Right cardiac atrium (tissue), 5 donors: ENCODE data around the gene CLDN10. TPM values are rescaled to one million over a fixed set of nuclear protein-coding genes. Genes with fewer than 3 reads are reported as not detected.
A peak's percentile ranks its signal among the peaks of the same experiment; 100 is the strongest.

Source experiments
- ATAC-seq, 2 donors: fragments of 200-7000 bp; cut with Tn5 transposase; one replicate each; pipeline versions ENCODE4 v1.8.0 to v1.9.1; 2020; ENCODE audit warnings: moderate library complexity in 2 of 2, mild to moderate bottlenecking in 1 of 2
- DNase-seq, 3 donors: peaks; one replicate each; pipeline ENCODE4 v3.0.0-alpha.2; 2020
- H3K27ac ChIP-seq: one replicate; pipeline ENCODE4 v1.5.1; 2013; ENCODE audit warnings: mild to moderate bottlenecking, low read length, control low read depth, moderate library complexity
- H3K27me3 ChIP-seq: one replicate; pipeline ENCODE4 v1.6.1; 2013; ENCODE audit not compliant: control insufficient read depth, insufficient read depth
- H3K4me1 ChIP-seq: one replicate; pipeline ENCODE4 v1.6.1; 2013; ENCODE audit warnings: low read length; ENCODE audit not compliant: control insufficient read depth, insufficient read depth
- H3K4me3 ChIP-seq: one replicate; pipeline ENCODE4 v1.5.1; 2013; ENCODE audit warnings: low read length, control low read depth
- H3K9me3 ChIP-seq: one replicate; pipeline ENCODE4 v1.6.1; 2013; ENCODE audit warnings: low read length; ENCODE audit not compliant: control insufficient read depth
- WGBS: extraction: QIAGEN DNeasy Blood & Tissue Kit; methylation state at CpG from one replicate; pipeline ENCODE4 v1.1.7; 2013; 5-methylcytosine and 5-hydroxymethylcytosine counted together
- intact Hi-C, 4 donors: fragments of 100-400 bp; cut with DNase I; formaldehyde crosslinking; loops; one replicate each; pipeline versions ENCODE4 v1.11.0 to v1.14.0; 2022 to 2023
- polyA plus RNA-seq: library from polyadenylated mRNA; stranded (reverse); fragments of 200-250 nt; gene quantifications from one replicate; pipeline ENCODE4 v1.2.3, GENCODE V29; 2013
- total RNA-seq, 4 donors: library from RNA; stranded (reverse); fragmentation: NEBNext Ultra II Directional; extraction: Animal tissue kit (Norgen Biotek cat#: 25700); gene quantifications; one replicate each; pipeline ENCODE4 v1.2.1, GENCODE V29; 2021
- donor health status: healthy with polysubstance abuse.
- donor health status: DM: no; HTN: yes; CAD: no.
- donor health status: DM: no; HTN: no; CAD: no.
- donor health status: DM: no; HTN: yes; CAD: no; lungs with severe emphysema.
- donor health status: DM: yes; HTN: yes; CAD: no.

CLDN10 gene
- total and polyA plus RNA-seq, 5 donors = 0.50 to 0.82 TPM; not detected in 3

DNA sequence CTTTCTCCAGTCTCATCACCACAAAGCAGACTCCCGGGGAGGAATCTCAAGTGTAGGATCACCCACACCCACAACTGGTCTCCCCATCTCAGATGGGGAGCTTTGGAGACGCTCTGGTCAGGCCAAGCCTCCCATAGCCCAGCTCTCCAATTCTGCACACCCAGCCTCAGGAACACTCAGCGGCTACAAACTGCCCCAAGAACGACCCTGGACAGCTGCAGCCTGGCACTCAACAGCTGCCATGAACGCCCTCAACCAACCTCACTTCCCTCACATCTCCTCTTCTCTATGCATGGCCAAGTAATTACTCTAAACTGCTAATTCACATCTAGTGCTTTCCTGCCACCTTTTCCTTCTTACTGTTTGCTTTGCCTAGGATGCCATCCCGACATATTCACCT is 49.4 kb downstream of the CLDN10 start:
- DNase-seq (no peak), ATAC-seq (no peak)
- Histone ChIP-seq H3K27ac (no peak overlapping the region), H3K27me3 (no peaks in the 10 kb centered on the region), H3K9me3 (no peaks in the 10 kb centered on the region), H3K4me3 (no peak overlapping the region), H3K4me1 (no peaks in the 10 kb centered on the region)
- intact Hi-C loops = no loop called here
- 92% methylated on average over 6 of the region's 6 CpGs for WGBS

- no peak overlapping the region for H3K27ac ChIP-seq
- WGBS = 84% methylated on average over 12 of the region's 12 CpGs
- no peaks in the 10 kb centered on the region for H3K27me3 ChIP-seq
- H3K4me3 ChIP-seq = no peak overlapping the region
- intact Hi-C loops = no loop called here
- peak; percentile 40 to 49 for ATAC-seq
- H3K4me1 ChIP-seq = no peaks in the 10 kb centered on the region
- DNase-seq = no peak
- H3K9me3 ChIP-seq = no peaks in the 10 kb centered on the region
Measured at GRCh38 chr13:95603887-95604555, 51.5 kb downstream of the CLDN10 start.

GRCh38 chr13:95604556-95604915 is 52.0 kb downstream of the CLDN10 start:
- WGBS = 91% methylated on average over 3 of the region's 3 CpGs
- H3K4me1 ChIP-seq = no peaks in the 10 kb centered on the region
- DNase-seq (no peak), ATAC-seq (no peak)
- H3K27me3 ChIP-seq = no peaks in the 10 kb centered on the region
- no peaks in the 10 kb centered on the region for H3K9me3 ChIP-seq
- no peak overlapping the region for H3K27ac ChIP-seq
- intact Hi-C loops = no loop called here
- no peak overlapping the region for H3K4me3 ChIP-seq

DNA sequence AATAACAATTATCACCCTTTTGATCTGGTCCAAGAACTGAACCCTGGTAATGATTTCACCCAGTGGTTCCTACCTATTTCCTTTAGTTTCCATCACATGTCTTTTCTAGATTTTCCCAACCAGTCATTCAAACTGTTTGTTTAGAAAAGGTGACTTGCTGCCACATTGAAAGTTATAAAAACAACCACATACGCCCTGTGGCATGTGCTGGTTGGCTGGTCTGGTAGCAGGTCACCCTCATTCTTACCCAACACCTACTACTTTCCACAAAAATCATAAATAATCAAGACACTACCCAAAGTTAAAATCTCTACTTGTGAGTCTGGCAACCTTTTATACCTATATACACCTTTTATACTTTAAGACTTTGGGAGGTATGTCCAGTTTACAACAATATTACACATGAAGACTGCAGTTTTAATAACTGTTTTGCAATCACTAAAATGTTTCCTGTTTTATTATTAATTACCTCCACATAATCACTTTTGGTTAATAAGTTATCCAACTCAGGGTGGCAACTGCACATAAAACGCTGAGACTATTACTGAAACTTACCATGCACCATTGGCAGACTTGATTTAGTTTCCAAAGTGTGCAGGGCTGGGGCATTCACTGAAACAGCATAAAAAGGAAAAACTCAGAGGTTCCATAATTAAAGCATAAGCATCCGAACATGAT is 53.1 kb downstream of the CLDN10 start:
- H3K4me1 ChIP-seq = no peaks in the 10 kb centered on the region
- no peaks in the 10 kb centered on the region for H3K9me3 ChIP-seq
- H3K4me3 ChIP-seq = no peak overlapping the region
- DNase-seq = no peak
- no peak overlapping the region for H3K27ac ChIP-seq
- intact Hi-C loops = no loop called here
- H3K27me3 ChIP-seq = no peaks in the 10 kb centered on the region
- 91% methylated on average over 3 of the region's 3 CpGs for WGBS
- no peak for ATAC-seq

DNA sequence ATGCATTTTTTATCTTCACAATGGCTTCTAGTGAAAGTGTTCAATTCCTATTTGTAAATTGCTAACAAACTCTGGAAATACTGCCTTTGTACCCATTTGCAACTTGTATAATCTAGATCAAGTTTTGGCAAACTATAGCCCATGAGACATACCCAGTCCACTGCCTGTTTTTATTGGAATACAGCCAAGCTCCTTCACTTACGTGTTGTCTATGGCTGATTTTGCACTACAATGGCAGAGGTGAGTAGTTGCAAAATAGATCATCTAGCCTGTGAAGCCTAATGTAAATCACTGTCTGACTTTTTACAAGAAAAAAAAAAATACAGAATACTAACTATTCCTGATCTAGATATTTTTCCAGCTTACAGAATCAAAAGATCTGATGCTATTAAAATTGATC is 54.8 kb downstream of the CLDN10 start:
- ATAC-seq = no peak
- 14% methylated on average over 1 of the region's 1 CpG for WGBS
- Histone ChIP-seq H3K4me1 (no peaks in the 10 kb centered on the region), H3K27ac (no peak overlapping the region), H3K4me3 (no peak overlapping the region), H3K27me3 (no peaks in the 10 kb centered on the region), H3K9me3 (no peaks in the 10 kb centered on the region)
- intact Hi-C loops = no loop called here
- no peak for DNase-seq

- 64% methylated on average over 6 of the region's 6 CpGs for WGBS
- DNase-seq (no peak), ATAC-seq (no peak)
- no peak overlapping the region for H3K4me3 ChIP-seq
- H3K27me3 ChIP-seq = no peaks in the 10 kb centered on the region
- H3K27ac ChIP-seq = no peak overlapping the region
- no peaks in the 10 kb centered on the region for H3K9me3 ChIP-seq
- no peaks in the 10 kb centered on the region for H3K4me1 ChIP-seq
- intact Hi-C loops = no loop called here
Measured at GRCh38 chr13:95608640-95609323, 56.3 kb downstream of the CLDN10 start.

DNA sequence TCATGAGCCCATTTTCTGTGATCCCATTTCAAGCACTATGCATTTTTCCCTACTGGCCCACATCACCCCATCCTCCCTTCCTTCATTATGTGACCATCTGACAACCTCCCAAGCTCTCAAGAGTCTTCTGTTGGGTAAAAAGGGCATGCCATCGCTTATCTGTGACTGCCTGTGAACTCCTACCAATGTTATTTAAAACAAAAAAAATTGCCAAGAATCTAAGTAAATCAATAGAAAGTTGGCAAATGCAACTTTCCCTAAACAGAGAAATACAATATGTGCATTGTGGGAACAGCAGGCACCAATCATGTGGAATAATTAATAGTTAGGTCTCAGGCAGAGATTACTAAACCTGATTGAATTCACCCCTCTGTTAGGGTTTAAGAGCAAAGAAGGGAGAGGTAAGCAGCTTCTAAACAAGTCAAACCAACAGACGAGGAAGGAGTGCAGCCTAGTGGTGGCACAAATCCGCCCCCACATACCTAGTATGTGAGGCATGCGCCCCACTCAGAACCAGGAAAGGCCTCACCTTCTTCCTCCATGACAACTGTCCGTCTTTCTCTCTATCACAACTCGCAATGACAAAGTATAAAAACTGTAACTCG is 62.2 kb downstream of the CLDN10 start:
- ATAC-seq (no peak), DNase-seq (no peak)
- no peaks in the 10 kb centered on the region for H3K4me1 ChIP-seq
- H3K27me3 ChIP-seq = no peaks in the 10 kb centered on the region
- intact Hi-C loops = loop anchor here in 1 of 4 donors (5.0 kb wide), 1 partner anchor 223 kb away; no protein-coding TSS in a partner anchor
- WGBS = 90% methylated on average over 7 of the region's 7 CpGs
- H3K9me3 ChIP-seq = no peaks in the 10 kb centered on the region
- no peak overlapping the region for H3K27ac ChIP-seq
- H3K4me3 ChIP-seq = no peak overlapping the region

- no peak for DNase-seq
- no peak for ATAC-seq
- 93% methylated on average over 3 of the region's 3 CpGs for WGBS
- H3K4me3 ChIP-seq = no peak overlapping the region
- H3K27me3 ChIP-seq = no peaks in the 10 kb centered on the region
- no peak overlapping the region for H3K27ac ChIP-seq
- H3K4me1 ChIP-seq = no peaks in the 10 kb centered on the region
- intact Hi-C loops = loop anchor here in 1 of 4 donors (5.0 kb wide), 1 partner anchor 222 kb away; no protein-coding TSS in a partner anchor
- no peaks in the 10 kb centered on the region for H3K9me3 ChIP-seq
Measured at GRCh38 chr13:95615539-95615938, 63.0 kb downstream of the CLDN10 start.

- Histone ChIP-seq H3K4me1 (no peaks in the 10 kb centered on the region), H3K4me3 (no peak overlapping the region), H3K27ac (no peak overlapping the region), H3K27me3 (no peaks in the 10 kb centered on the region), H3K9me3 (no peaks in the 10 kb centered on the region)
- DNase-seq (no peak), ATAC-seq (no peak)
- 65% methylated on average over 2 of the region's 2 CpGs for WGBS
- intact Hi-C loops = loop anchor here in 1 of 4 donors (10.0 kb wide), 1 partner anchor 215 kb away; no protein-coding TSS in a partner anchor
Measured at GRCh38 chr13:95620030-95620824, 67.7 kb downstream of the CLDN10 start.

GRCh38 chr13:95620825-95621498 is 68.4 kb downstream of the CLDN10 start:
- H3K4me3 ChIP-seq = no peak overlapping the region
- no peaks in the 10 kb centered on the region for H3K4me1 ChIP-seq
- no peaks in the 10 kb centered on the region for H3K9me3 ChIP-seq
- peak overlapping the region; percentile 42 for H3K27ac ChIP-seq
- ATAC-seq (peak; percentile 16 to 51), DNase-seq (no peak)
- 59% methylated on average over 10 of the region's 10 CpGs for WGBS
- intact Hi-C loops = loop anchor here in 1 of 4 donors (10.0 kb wide), 1 partner anchor 214 kb away; no protein-coding TSS in a partner anchor
- no peaks in the 10 kb centered on the region for H3K27me3 ChIP-seq
